ENCODE results near the gene DCAF8.

Gene DCAF8

GRCh38 chr1:160264795-160265307 lies 2.5 kb upstream of the DCAF8 start:
- in situ Hi-C loops (cut with MboI; ENCODE audit: low sequenced_read_pairs, unreplicated experiment): no loop called here
- no peak for DNase-seq (ENCODE audit: low spot score)
- no peak for TF ChIP-seq CTCF (IDR thresholded peaks at IDR 0.05; ENCODE audit: borderline replicate concordance, control extremely low read depth, extremely low read depth, insufficient read depth, missing control alignments)

GRCh38 chr1:160261556-160261892 lies 825 bp downstream of the DCAF8 start:
- no peak for TF ChIP-seq CTCF (IDR thresholded peaks at IDR 0.05; ENCODE audit: borderline replicate concordance, control extremely low read depth, extremely low read depth, insufficient read depth, missing control alignments)
- peak; percentile 70 for DNase-seq (ENCODE audit: low spot score)
- in situ Hi-C loops (cut with MboI; ENCODE audit: low sequenced_read_pairs, unreplicated experiment): no loop called here

- DNase-seq (ENCODE audit: low spot score): no peak
- no peak for TF ChIP-seq CTCF (IDR thresholded peaks at IDR 0.05; ENCODE audit: borderline replicate concordance, control extremely low read depth, extremely low read depth, insufficient read depth, missing control alignments)
- in situ Hi-C loops (cut with MboI; ENCODE audit: low sequenced_read_pairs, unreplicated experiment): no loop called here
Measured at GRCh38 chr1:160260406-160261382, 1.7 kb downstream of the DCAF8 start.

GRCh38 chr1:160258177-160258798 lies 4.1 kb downstream of the DCAF8 start:
- in situ Hi-C loops (cut with MboI; ENCODE audit: low sequenced_read_pairs, unreplicated experiment): no loop called here
- no peak for DNase-seq (ENCODE audit: low spot score)
- no peak for TF ChIP-seq CTCF (IDR thresholded peaks at IDR 0.05; ENCODE audit: borderline replicate concordance, control extremely low read depth, extremely low read depth, insufficient read depth, missing control alignments)

- in situ Hi-C loops (cut with MboI; ENCODE audit: low sequenced_read_pairs, unreplicated experiment): no loop called here
- TF ChIP-seq CTCF (IDR thresholded peaks at IDR 0.05; ENCODE audit: borderline replicate concordance, control extremely low read depth, extremely low read depth, insufficient read depth, missing control alignments): no peak
- no peak for DNase-seq (ENCODE audit: low spot score)
Measured at GRCh38 chr1:160257411-160258015, 4.8 kb downstream of the DCAF8 start.

GRCh38 chr1:160256396-160257046 lies 5.8 kb downstream of the DCAF8 start:
- no peak for DNase-seq (ENCODE audit: low spot score)
- no peak for TF ChIP-seq CTCF (IDR thresholded peaks at IDR 0.05; ENCODE audit: borderline replicate concordance, control extremely low read depth, extremely low read depth, insufficient read depth, missing control alignments)
- in situ Hi-C loops (cut with MboI; ENCODE audit: low sequenced_read_pairs, unreplicated experiment): no loop called here
